DMS79 treated with DMSO at 0.1 percent for 48 hours (cell line): ENCODE data around the gene KHDC1L.
"Not testable (repeated sequence)": the region's sequence is repeated elsewhere in the genome, so short reads cannot be mapped to it uniquely, and the experiment has no call there.

ENCODE experiments used
- DNase-seq: peaks from one replicate; lab custom pipeline; 2025; lab: John Stamatoyannopoulos, UW

Gene KHDC1L

GRCh38 chr6:73204252-73204651 lies 21.0 kb downstream of the KHDC1L start:
- DNase-seq: no peak

GRCh38 chr6:73203098-73203497 lies 22.2 kb downstream of the KHDC1L start:
- no peak for DNase-seq

GRCh38 chr6:73200735-73201134 lies 24.6 kb downstream of the KHDC1L start:
- DNase-seq: no peak

- DNase-seq: no peak
Measured at GRCh38 chr6:73200247-73200646, 25.0 kb downstream of the KHDC1L start.

GRCh38 chr6:73194744-73195143 lies 30.6 kb downstream of the KHDC1L start:
- DNase-seq: no peak

GRCh38 chr6:73193302-73193701 lies 32.0 kb downstream of the KHDC1L start:
- not testable (repeated sequence) for DNase-seq

GRCh38 chr6:73182021-73182607 lies 43.2 kb downstream of the KHDC1L start:
- no peak for DNase-seq

- DNase-seq: peak; percentile 71
Measured at GRCh38 chr6:73180763-73181619, 44.3 kb downstream of the KHDC1L start.

GRCh38 chr6:73180076-73180738 lies 45.1 kb downstream of the KHDC1L start:
- peak; percentile 44 for DNase-seq

GRCh38 chr6:73177221-73177944 lies 47.9 kb downstream of the KHDC1L start:
- DNase-seq: no peak

- no peak for DNase-seq
Measured at GRCh38 chr6:73176057-73176456, 49.2 kb downstream of the KHDC1L start.

- no peak for DNase-seq
Measured at GRCh38 chr6:73174646-73175045, 50.6 kb downstream of the KHDC1L start.
